Measurements from ENCODE around the gene CADM2. TPM values are rescaled to one million over a fixed set of nuclear protein-coding genes. Genes with fewer than 3 reads are reported as not detected.
"Not testable (repeated sequence)": the region's sequence is repeated elsewhere in the genome, so short reads cannot be mapped to it uniquely, and the experiment has no call there.

CADM2 gene
- polyA plus RNA-seq (2013, experiment 1 of 2; ENCODE audit: insufficient read length), result 0.13 TPM
- 0.12 TPM for polyA plus RNA-seq (2013, experiment 2 of 2; ENCODE audit: insufficient read length)

- peak; percentile 86 for DNase-seq
These were observed at the start of gene CADM2 for GRCh38 chr3:84958495-84959469. CADM2 (plus strand) TSS chr3:84958989.

GRCh38 chr3:84918592-84918991, 40.2 kb upstream of the CADM2 start:
- DNase-seq, result not testable (repeated sequence)

- DNase-seq, result no peak
These were observed 36.1 kb upstream of the CADM2 start for GRCh38 chr3:84922682-84923081.

GRCh38 chr3:84925571-84925970, 33.2 kb upstream of the CADM2 start:
- no peak for DNase-seq

GRCh38 chr3:84943379-84943778, 15.4 kb upstream of the CADM2 start:
- DNase-seq, result no peak

- DNase-seq, result no peak
These were observed 12.5 kb upstream of the CADM2 start for GRCh38 chr3:84946240-84946639.

GRCh38 chr3:84959470-84960271, 882 bp downstream of the CADM2 start:
- no peak for DNase-seq

GRCh38 chr3:84960581-84960980, 1.8 kb downstream of the CADM2 start:
- no peak for DNase-seq

- no peak for DNase-seq
These were observed 2.2 kb downstream of the CADM2 start for GRCh38 chr3:84961011-84961410.

GRCh38 chr3:84961521-84962255, 2.9 kb downstream of the CADM2 start:
- DNase-seq, result no peak

- DNase-seq, result no peak
These were observed 3.6 kb downstream of the CADM2 start for GRCh38 chr3:84962415-84962814.

GRCh38 chr3:84963137-84963536, 4.3 kb downstream of the CADM2 start:
- no peak for DNase-seq

- peak; percentile 14 for DNase-seq
These were observed 6.4 kb downstream of the CADM2 start for GRCh38 chr3:84965141-84965540.

- peak; percentile 9 for DNase-seq
These were observed 9.2 kb downstream of the CADM2 start for GRCh38 chr3:84967767-84968581.

- no peak for DNase-seq
These were observed 10.0 kb downstream of the CADM2 start for GRCh38 chr3:84968701-84969235.

- no peak for DNase-seq
These were observed 15.6 kb downstream of the CADM2 start for GRCh38 chr3:84974347-84974746.

GRCh38 chr3:84977021-84977420, 18.2 kb downstream of the CADM2 start:
- DNase-seq, result no peak

- DNase-seq, result no peak
These were observed 20.1 kb downstream of the CADM2 start for GRCh38 chr3:84978843-84979242.

- no peak for DNase-seq
These were observed 21.2 kb downstream of the CADM2 start for GRCh38 chr3:84980011-84980410.

GRCh38 chr3:84980456-84980855, 21.7 kb downstream of the CADM2 start:
- no peak for DNase-seq

- no peak for DNase-seq
These were observed 24.7 kb downstream of the CADM2 start for GRCh38 chr3:84983490-84983889.
